HCT116 (cell line): Measurements from ENCODE around the gene OLFML1.

Experiments
- CEBPB ChIP-seq: IDR thresholded peaks from 2 replicates; pipeline ENCODE4 v1.6.1; 2012; ENCODE audit warnings: low read depth
- EZH2 ChIP-seq: fragments of 200-600 bp; sonication (generic); IDR thresholded peaks from 2 replicates; pipeline ENCODE4 v1.6.1; 2017; ENCODE audit warnings: antibody characterized with exemption, mixed run types
- EZH2phosphoT487 ChIP-seq: fragments of 200-600 bp; IDR thresholded peaks from 2 replicates; pipeline ENCODE4 v1.6.1; 2018; ENCODE audit warnings: antibody characterized with exemption, borderline replicate concordance
- FOSL1 ChIP-seq: IDR thresholded peaks from 2 replicates; pipeline ENCODE4 v1.6.1; 2012; ENCODE audit warnings: low read depth
- JUND ChIP-seq: IDR thresholded peaks from 2 replicates; pipeline ENCODE4 v1.6.1; 2012
- POLR2A ChIP-seq: IDR thresholded peaks from 2 replicates; pipeline ENCODE4 v1.7.0; 2011; ENCODE audit warnings: borderline replicate concordance; ENCODE audit not compliant: insufficient read depth, insufficient read length; ENCODE audit errors: extremely low read depth
- POLR2AphosphoS5 ChIP-seq: IDR thresholded peaks from 2 replicates; pipeline ENCODE4 v1.6.1; 2011; ENCODE audit warnings: mild to moderate bottlenecking, low read depth, low read length, moderate library complexity
- RAD21 ChIP-seq: IDR thresholded peaks from 2 replicates; pipeline ENCODE4 v1.6.1; 2012; ENCODE audit warnings: low read depth, mild to moderate bottlenecking
- SP1 ChIP-seq: IDR thresholded peaks from 2 replicates; pipeline ENCODE4 v1.6.1; 2012; ENCODE audit warnings: low read depth
- TCF7L2 ChIP-seq: IDR thresholded peaks from 2 replicates; pipeline ENCODE4 v1.7.0; 2011; ENCODE audit warnings: borderline replicate concordance, inconsistent platforms; ENCODE audit not compliant: insufficient read depth, insufficient read length; ENCODE audit errors: extremely low read depth
- YY1 ChIP-seq: IDR thresholded peaks from 2 replicates; pipeline ENCODE4 v1.6.1; 2011; ENCODE audit warnings: low read length, low read depth, moderate library complexity, mild to moderate bottlenecking; ENCODE audit not compliant: insufficient replicate concordance; ENCODE audit errors: extremely low read depth
- ZNF274 ChIP-seq: fragments of 200-500 bp; sonication (Bioruptor generic); IDR thresholded peaks from 2 replicates; pipeline ENCODE4 v1.6.1; 2014; ENCODE audit warnings: mild to moderate bottlenecking, low read depth, low read length, inconsistent platforms
- TF ChIP-seq, protein P1 (sequence below), 3 experiments: fragments of 200-600 bp in 1 of 3; sonication (generic) in 1 of 3; IDR thresholded peaks in 2 of 3; conservative IDR thresholded peaks in 1 of 3; 2 replicates each; pipeline ENCODE4 v1.5.1; 2012 to 2017; ENCODE audit warnings: low read depth in 2 of 3, low read length in 2 of 3, antibody characterized with exemption in 1 of 3, borderline replicate concordance in 1 of 3, control low read depth in 1 of 3, mild to moderate bottlenecking in 1 of 3, mixed read lengths in 1 of 3, mixed run types in 1 of 3, moderate library complexity in 1 of 3; ENCODE audit not compliant: insufficient read depth in 1 of 3
- TF ChIP-seq, protein P2 (sequence below): IDR thresholded peaks from 2 replicates; pipeline ENCODE4 v1.6.1; 2011; ENCODE audit warnings: mild to moderate bottlenecking, low read length, moderate library complexity; ENCODE audit not compliant: insufficient replicate concordance; ENCODE audit errors: extremely low read depth

DNA sequence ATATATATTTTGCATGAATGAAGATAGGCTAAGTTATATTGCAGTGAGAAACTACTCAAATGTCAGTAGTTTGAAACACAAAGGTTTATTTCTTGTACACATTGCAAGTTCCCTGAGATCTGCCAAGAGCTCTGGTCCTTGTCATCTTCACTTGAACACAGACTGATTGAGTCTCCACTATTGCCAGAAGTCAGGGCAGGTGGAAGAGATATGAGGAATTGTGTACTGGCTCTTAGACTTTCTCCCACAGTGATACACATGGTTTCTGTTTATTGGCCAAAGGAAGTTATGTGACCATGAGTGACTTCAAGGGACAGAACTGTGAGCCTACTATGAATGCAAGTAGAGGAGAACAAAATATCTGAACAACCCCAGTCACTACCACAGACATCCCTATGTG, 72.7 kb downstream of the OLFML1 start:
- no peak for TF ChIP-seq ZNF274
- TF ChIP-seq EZH2phosphoT487, result no peak
- TF ChIP-seq, protein P1, sequence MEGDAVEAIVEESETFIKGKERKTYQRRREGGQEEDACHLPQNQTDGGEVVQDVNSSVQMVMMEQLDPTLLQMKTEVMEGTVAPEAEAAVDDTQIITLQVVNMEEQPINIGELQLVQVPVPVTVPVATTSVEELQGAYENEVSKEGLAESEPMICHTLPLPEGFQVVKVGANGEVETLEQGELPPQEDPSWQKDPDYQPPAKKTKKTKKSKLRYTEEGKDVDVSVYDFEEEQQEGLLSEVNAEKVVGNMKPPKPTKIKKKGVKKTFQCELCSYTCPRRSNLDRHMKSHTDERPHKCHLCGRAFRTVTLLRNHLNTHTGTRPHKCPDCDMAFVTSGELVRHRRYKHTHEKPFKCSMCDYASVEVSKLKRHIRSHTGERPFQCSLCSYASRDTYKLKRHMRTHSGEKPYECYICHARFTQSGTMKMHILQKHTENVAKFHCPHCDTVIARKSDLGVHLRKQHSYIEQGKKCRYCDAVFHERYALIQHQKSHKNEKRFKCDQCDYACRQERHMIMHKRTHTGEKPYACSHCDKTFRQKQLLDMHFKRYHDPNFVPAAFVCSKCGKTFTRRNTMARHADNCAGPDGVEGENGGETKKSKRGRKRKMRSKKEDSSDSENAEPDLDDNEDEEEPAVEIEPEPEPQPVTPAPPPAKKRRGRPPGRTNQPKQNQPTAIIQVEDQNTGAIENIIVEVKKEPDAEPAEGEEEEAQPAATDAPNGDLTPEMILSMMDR (IDR thresholded peaks at IDR 0.05 in 2 of 3, conservative IDR thresholded peaks at IDR 0.05 in 1 of 3; ENCODE audit: borderline replicate concordance in 1 of 3, insufficient read depth in 1 of 3, low read depth in 2 of 3, low read length in 2 of 3), result no peak
- TF ChIP-seq POLR2A, result no peak
- TF ChIP-seq TCF7L2, result no peak
- no peak for TF ChIP-seq SP1
- TF ChIP-seq YY1, result no peak
- TF ChIP-seq, protein P2, sequence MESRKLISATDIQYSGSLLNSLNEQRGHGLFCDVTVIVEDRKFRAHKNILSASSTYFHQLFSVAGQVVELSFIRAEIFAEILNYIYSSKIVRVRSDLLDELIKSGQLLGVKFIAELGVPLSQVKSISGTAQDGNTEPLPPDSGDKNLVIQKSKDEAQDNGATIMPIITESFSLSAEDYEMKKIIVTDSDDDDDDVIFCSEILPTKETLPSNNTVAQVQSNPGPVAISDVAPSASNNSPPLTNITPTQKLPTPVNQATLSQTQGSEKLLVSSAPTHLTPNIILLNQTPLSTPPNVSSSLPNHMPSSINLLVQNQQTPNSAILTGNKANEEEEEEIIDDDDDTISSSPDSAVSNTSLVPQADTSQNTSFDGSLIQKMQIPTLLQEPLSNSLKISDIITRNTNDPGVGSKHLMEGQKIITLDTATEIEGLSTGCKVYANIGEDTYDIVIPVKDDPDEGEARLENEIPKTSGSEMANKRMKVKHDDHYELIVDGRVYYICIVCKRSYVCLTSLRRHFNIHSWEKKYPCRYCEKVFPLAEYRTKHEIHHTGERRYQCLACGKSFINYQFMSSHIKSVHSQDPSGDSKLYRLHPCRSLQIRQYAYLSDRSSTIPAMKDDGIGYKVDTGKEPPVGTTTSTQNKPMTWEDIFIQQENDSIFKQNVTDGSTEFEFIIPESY, result no peak
- no peak for TF ChIP-seq CEBPB
- no peak for TF ChIP-seq RAD21
- no peak for TF ChIP-seq JUND
- no peak for TF ChIP-seq POLR2AphosphoS5
- TF ChIP-seq FOSL1, result no peak
- no peak for TF ChIP-seq EZH2
